Measurements from ENCODE around the gene LLGL2. TPM values are rescaled to one million over a fixed set of nuclear protein-coding genes. Genes with fewer than 3 reads are reported as not detected.

The LLGL2 gene
- total RNA-seq, 1 donor from 2014 or later, result 90.6 TPM

DNA sequence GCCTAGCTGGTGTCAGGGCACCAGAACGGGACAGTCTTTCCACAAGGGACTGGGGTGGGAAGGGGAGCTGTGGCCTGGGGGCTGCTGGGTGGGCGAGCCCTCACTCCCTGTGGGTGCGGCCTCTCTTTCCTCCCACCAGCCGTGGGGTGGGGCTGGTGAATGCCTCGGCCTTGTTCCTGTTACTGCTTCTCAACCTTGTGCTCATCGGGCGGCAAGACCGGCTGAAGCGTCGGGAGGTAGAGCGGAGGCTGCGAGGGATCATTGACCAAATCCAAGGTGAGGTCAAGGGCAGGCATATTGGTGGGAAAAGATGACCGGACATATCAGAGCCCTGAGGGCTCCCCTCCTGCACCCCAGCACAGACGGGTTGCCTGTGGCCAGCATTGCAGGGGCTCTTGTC, 39.3 kb upstream of the LLGL2 start:
- no peaks in the 10 kb centered on the region for H3K9me3 Mint-ChIP-seq
- H3K4me3 Mint-ChIP-seq, result no peak overlapping the region
- TF ChIP-seq, protein P1, sequence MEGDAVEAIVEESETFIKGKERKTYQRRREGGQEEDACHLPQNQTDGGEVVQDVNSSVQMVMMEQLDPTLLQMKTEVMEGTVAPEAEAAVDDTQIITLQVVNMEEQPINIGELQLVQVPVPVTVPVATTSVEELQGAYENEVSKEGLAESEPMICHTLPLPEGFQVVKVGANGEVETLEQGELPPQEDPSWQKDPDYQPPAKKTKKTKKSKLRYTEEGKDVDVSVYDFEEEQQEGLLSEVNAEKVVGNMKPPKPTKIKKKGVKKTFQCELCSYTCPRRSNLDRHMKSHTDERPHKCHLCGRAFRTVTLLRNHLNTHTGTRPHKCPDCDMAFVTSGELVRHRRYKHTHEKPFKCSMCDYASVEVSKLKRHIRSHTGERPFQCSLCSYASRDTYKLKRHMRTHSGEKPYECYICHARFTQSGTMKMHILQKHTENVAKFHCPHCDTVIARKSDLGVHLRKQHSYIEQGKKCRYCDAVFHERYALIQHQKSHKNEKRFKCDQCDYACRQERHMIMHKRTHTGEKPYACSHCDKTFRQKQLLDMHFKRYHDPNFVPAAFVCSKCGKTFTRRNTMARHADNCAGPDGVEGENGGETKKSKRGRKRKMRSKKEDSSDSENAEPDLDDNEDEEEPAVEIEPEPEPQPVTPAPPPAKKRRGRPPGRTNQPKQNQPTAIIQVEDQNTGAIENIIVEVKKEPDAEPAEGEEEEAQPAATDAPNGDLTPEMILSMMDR (conservative IDR thresholded peaks at IDR 0.05), result no peak
- H3K27ac Mint-ChIP-seq, result no peak overlapping the region
- H3K4me1 Mint-ChIP-seq (ENCODE audit: unreplicated experiment), result peaks cover 13% of the 10 kb centered on the region
- H3K36me3 Mint-ChIP-seq, result no peaks in the 10 kb centered on the region
- DNase-seq (ENCODE audit: extremely low spot score, unreplicated experiment), result no peak
- H3K27me3 Mint-ChIP-seq, result no peaks in the 10 kb centered on the region

DNA sequence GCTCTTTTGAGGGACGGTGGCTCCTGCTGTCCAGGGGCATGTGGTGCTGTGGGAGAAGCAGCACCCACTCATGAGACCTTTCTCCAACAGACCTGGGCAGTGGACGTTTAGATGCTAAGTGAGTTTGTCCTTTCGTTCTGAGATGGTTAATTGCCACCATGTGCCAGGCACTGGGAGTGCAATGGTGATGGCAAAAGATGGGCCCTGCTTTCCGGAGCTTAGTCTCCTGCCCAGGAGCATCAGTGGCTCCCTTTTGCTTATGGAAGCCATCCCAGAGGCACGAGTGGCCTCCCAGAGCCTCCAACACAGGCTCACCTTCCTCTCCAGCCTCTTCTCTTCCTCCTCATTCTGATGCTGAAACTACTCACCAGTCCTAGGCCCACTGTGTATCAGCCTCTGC, 38.5 kb upstream of the LLGL2 start:
- H3K4me1 Mint-ChIP-seq (ENCODE audit: unreplicated experiment), result peaks cover 13% of the 10 kb centered on the region
- no peaks in the 10 kb centered on the region for H3K27me3 Mint-ChIP-seq
- TF ChIP-seq, protein P1 (conservative IDR thresholded peaks at IDR 0.05), result no peak
- no peaks in the 10 kb centered on the region for H3K36me3 Mint-ChIP-seq
- H3K27ac Mint-ChIP-seq, result no peak overlapping the region
- DNase-seq (ENCODE audit: extremely low spot score, unreplicated experiment), result no peak
- H3K9me3 Mint-ChIP-seq, result no peaks in the 10 kb centered on the region
- no peak overlapping the region for H3K4me3 Mint-ChIP-seq

DNA sequence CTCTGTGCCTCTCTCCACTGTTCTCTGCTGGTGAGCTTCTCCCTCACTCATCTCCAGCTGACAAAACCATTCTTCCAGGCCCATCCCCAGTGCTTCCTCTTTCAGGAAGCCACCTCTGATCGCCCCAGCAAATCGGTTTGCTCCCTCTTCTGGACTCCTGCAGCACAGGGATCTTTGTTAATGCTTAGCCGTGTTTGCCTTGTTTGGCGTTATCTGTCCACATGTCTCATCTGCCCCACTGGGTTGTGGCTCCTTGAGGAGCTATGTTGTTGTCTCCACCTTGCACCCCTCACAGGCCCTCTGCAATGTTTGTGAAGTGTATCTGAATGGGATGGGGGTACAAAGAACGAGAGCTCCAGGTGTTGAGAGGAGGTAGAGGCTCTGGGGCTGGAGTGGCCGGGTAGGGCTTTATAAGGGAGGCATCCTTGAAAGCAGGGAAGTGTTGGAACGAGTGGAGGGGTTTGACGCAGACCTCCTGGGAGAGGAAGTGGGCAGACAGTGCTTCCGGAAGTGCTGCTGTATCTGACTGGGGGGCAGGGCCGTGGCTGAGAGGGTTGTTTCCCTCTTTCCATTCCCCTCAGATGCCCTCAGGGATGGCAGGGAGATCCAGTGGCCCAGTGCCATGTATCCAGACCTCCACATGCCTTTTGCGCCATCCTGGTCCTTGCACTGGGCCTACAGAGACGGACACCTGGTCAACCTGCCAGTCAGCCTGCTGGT, 38.0 kb upstream of the LLGL2 start:
- DNase-seq (ENCODE audit: extremely low spot score, unreplicated experiment), result no peak
- H3K9me3 Mint-ChIP-seq, result no peaks in the 10 kb centered on the region

DNA sequence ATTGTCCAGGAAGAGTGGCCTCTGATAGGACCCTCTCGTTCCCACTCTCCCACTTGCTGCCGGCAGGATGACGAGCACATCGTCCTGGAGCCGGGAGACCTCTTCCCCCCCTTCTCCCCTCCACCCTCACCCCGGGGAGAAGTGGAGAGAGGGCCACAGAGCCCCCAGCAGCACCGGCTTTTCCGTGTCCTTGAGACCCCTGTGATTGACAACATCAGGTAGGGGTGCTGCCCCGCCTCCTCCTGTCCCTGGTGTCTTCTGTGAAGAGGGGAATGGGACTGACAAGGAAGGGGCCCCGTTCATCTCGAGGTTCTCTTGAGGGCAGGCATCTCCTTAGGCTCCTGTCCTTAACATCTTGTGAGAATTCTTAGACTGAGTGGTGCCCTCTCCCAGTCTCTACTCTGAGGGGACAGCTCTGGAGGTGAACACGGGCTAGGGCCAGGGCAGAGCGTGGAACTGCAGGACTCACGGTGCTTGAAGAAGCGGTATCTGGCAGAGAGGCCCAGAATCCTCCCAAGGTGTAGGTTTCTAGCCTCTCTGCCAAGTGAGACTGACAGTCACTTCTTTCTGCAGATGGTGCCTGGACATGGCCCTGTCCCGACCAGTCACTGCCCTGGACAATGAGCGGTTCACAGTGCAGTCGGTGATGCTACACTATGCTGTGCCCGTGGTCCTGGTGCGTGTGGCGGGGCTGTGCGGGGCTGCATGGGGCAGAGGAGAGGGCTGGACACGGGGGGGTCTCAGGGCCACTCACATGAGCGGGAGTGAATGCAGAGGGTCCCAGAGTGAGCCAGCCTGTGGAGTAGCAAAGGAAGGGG, 36.6 kb upstream of the LLGL2 start:
- TF ChIP-seq, protein P1 (conservative IDR thresholded peaks at IDR 0.05), result no peak
- peaks cover 6% of the 10 kb centered on the region for H3K4me1 Mint-ChIP-seq (ENCODE audit: unreplicated experiment)
- no peaks in the 10 kb centered on the region for H3K9me3 Mint-ChIP-seq
- H3K4me3 Mint-ChIP-seq, result no peak overlapping the region
- no peak for DNase-seq (ENCODE audit: extremely low spot score, unreplicated experiment)
- H3K36me3 Mint-ChIP-seq, result no peaks in the 10 kb centered on the region
- no peak overlapping the region for H3K27ac Mint-ChIP-seq
- H3K27me3 Mint-ChIP-seq, result no peaks in the 10 kb centered on the region

More for the DNA sequence above, 38.0 kb upstream of the LLGL2 start:
- H3K27me3 Mint-ChIP-seq, result no peaks in the 10 kb centered on the region
- TF ChIP-seq, protein P1 (conservative IDR thresholded peaks at IDR 0.05), result no peak
- H3K4me1 Mint-ChIP-seq (ENCODE audit: unreplicated experiment), result peaks cover 12% of the 10 kb centered on the region
- H3K36me3 Mint-ChIP-seq, result no peaks in the 10 kb centered on the region
- H3K4me3 Mint-ChIP-seq, result no peak overlapping the region
- no peak overlapping the region for H3K27ac Mint-ChIP-seq

DNA sequence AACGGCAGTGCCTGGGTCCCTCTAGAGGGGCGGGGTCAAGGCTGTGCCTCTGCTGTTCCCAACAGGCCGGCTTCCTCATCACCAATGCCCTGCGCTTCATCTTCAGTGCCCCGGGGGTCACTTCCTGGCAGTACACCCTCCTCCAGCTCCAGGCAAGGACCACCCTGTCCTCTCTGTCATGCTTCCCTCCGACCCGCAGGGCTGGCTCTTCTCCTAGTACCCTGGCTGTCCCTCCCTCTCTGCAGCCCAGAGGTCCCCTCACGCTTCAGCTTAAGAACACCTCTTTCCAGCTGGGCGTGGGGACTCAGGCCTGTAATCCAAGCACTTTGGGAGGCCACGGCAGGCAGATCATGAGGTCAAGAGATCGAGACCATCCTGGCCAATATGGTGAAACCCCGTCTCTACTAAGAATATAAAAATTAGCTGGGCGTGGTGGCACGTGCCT, 36.0 kb upstream of the LLGL2 start:
- Mint-ChIP-seq H3K4me3 (no peak overlapping the region), H3K27me3 (no peaks in the 10 kb centered on the region), H3K36me3 (no peaks in the 10 kb centered on the region), H3K9me3 (no peaks in the 10 kb centered on the region), H3K27ac (no peak overlapping the region), H3K4me1 (ENCODE audit: unreplicated experiment) (peaks cover 6% of the 10 kb centered on the region)
- TF ChIP-seq, protein P1 (conservative IDR thresholded peaks at IDR 0.05), result no peak
- no peak for DNase-seq (ENCODE audit: extremely low spot score, unreplicated experiment)

All from type B pancreatic cell (in vitro differentiated cells).